ENCODE measurements around the gene CADM1. TPM values are rescaled to one million over a fixed set of nuclear protein-coding genes. Genes with fewer than 3 reads are reported as not detected.

Gene CADM1
- total RNA-seq, 1 donor from 2014 or later: 41.7 TPM

DNA sequence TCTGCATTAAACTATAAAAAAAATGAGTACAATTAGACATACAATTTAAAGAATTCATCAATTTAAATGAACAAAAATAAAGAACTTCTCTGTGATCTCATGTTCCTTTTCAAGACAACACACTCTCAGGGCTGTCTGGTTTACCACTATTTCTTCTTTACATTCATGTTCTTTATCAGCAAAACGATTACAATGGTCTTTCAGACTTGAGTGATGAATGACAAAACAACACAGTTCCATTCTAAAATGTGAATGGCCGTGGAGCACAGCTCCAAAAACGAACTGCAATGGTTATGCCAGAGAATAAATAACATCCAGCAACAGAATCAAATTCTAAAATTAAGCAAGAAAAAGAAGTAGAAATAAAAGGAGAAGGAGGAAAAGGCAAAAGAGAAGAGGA is 113.1 kb downstream of the CADM1 start:
- TF ChIP-seq, protein P1, sequence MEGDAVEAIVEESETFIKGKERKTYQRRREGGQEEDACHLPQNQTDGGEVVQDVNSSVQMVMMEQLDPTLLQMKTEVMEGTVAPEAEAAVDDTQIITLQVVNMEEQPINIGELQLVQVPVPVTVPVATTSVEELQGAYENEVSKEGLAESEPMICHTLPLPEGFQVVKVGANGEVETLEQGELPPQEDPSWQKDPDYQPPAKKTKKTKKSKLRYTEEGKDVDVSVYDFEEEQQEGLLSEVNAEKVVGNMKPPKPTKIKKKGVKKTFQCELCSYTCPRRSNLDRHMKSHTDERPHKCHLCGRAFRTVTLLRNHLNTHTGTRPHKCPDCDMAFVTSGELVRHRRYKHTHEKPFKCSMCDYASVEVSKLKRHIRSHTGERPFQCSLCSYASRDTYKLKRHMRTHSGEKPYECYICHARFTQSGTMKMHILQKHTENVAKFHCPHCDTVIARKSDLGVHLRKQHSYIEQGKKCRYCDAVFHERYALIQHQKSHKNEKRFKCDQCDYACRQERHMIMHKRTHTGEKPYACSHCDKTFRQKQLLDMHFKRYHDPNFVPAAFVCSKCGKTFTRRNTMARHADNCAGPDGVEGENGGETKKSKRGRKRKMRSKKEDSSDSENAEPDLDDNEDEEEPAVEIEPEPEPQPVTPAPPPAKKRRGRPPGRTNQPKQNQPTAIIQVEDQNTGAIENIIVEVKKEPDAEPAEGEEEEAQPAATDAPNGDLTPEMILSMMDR (IDR thresholded peaks at IDR 0.05; ENCODE audit: insufficient read depth, low read length, poor library complexity, severe bottlenecking): no peak
- H3K27me3 ChIP-seq (ENCODE audit: control insufficient read depth, insufficient read depth, low read length): no peaks in the 10 kb centered on the region

DNA sequence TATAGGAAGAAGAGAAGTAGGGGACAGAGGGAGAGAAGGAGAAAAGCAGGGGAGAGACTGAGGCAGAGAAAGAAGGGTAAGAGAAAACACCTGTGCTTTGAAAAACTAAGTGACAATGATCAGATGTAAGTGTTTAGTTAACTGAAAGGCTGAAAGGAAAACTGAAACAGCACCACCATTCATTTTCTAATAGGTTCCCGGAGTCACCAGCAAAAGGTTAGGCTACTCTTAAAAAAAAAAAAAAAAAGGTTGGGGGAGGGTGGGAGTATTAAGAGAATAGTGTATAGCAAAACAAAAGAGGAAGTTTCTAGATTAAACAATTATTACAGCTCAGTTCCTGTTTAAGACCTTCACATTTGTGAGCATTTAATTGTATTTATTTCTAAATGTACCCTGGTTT is 113.8 kb downstream of the CADM1 start:
- TF ChIP-seq, protein P1 (IDR thresholded peaks at IDR 0.05; ENCODE audit: insufficient read depth, low read length, poor library complexity, severe bottlenecking): no peak
- Histone ChIP-seq H3K4me3 (ENCODE audit: low read depth, low read length) (no peak overlapping the region), H3K36me3 (ENCODE audit: control insufficient read depth, insufficient read depth, low read length) (no peaks in the 10 kb centered on the region), H3K27me3 (ENCODE audit: control insufficient read depth, insufficient read depth, low read length) (no peaks in the 10 kb centered on the region)
- DNase-seq (ENCODE audit: low read depth): no peak

More for the DNA sequence above, 113.1 kb downstream of the CADM1 start:
- DNase-seq (ENCODE audit: low read depth): no peak
- Histone ChIP-seq H3K4me3 (ENCODE audit: low read depth, low read length) (no peak overlapping the region), H3K36me3 (ENCODE audit: control insufficient read depth, insufficient read depth, low read length) (no peaks in the 10 kb centered on the region)

DNA sequence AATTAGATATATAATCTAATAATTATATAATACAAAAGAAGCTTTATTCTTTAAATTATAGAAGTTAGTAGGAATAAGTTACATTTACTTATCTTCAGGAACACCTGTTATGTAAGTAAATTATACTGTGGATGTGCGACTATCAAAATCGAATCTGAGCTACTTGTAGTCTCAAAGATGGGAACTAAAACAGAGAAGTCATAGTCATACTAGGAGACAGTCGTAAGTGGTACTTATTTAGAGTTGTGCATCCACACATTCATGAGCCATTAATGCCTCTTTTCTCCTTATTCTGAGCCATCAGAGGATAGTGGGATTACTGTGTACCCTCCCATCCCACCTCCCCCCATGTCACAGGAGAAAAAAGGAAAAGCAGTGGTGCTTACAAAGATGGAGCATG is 114.4 kb downstream of the CADM1 start:
- TF ChIP-seq, protein P1 (IDR thresholded peaks at IDR 0.05; ENCODE audit: insufficient read depth, low read length, poor library complexity, severe bottlenecking): no peak
- Histone ChIP-seq H3K36me3 (ENCODE audit: control insufficient read depth, insufficient read depth, low read length) (no peaks in the 10 kb centered on the region), H3K27me3 (ENCODE audit: control insufficient read depth, insufficient read depth, low read length) (no peaks in the 10 kb centered on the region), H3K4me3 (ENCODE audit: low read depth, low read length) (no peak overlapping the region)
- DNase-seq (ENCODE audit: low read depth): no peak

DNA sequence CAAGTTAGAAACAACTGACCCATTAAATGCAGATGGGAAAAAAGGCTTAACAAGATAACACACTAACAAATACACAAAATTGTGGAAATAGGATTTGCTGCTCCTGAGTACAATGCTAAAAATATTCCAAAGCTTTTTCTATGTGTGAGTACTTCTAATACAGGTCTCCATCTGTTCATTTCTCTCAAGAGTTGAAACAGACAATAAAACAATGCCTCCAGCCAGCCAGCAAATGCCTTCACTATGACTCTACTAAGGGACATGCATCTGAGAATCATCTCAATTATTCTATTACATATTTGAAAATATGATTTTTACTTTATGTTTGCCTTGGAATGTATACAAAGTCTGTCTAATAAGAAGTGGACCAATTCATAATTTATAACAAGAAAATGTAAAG is 119.0 kb downstream of the CADM1 start:
- Histone ChIP-seq H3K27me3 (ENCODE audit: control insufficient read depth, insufficient read depth, low read length) (no peaks in the 10 kb centered on the region), H3K4me3 (ENCODE audit: low read depth, low read length) (no peak overlapping the region), H3K36me3 (ENCODE audit: control insufficient read depth, insufficient read depth, low read length) (no peaks in the 10 kb centered on the region)
- DNase-seq (ENCODE audit: low read depth): no peak
- TF ChIP-seq, protein P1 (IDR thresholded peaks at IDR 0.05; ENCODE audit: insufficient read depth, low read length, poor library complexity, severe bottlenecking): no peak

DNA sequence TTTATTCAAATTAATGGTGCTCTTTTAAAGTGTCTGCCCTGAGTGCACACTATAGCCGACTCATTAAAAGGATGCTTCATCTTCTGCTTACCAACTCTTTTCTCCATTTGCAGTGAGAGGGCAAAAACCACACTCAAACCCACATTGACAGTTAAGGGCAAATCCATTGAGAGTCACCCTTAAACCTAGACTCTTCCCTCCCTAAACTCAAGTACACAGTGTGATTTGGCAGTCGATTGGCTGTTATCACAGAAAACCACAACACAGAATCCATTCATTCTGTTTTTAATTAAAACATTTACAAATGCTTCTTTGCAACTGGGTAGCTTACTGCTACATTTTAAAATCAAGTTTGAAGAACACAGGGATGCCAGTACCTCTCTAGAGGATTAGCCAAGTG is 120.0 kb downstream of the CADM1 start:
- no peak overlapping the region for H3K4me3 ChIP-seq (ENCODE audit: low read depth, low read length)
- no peaks in the 10 kb centered on the region for H3K36me3 ChIP-seq (ENCODE audit: control insufficient read depth, insufficient read depth, low read length)
- H3K27me3 ChIP-seq (ENCODE audit: control insufficient read depth, insufficient read depth, low read length): no peaks in the 10 kb centered on the region
- no peak for DNase-seq (ENCODE audit: low read depth)
- TF ChIP-seq, protein P1 (IDR thresholded peaks at IDR 0.05; ENCODE audit: insufficient read depth, low read length, poor library complexity, severe bottlenecking): no peak

DNA sequence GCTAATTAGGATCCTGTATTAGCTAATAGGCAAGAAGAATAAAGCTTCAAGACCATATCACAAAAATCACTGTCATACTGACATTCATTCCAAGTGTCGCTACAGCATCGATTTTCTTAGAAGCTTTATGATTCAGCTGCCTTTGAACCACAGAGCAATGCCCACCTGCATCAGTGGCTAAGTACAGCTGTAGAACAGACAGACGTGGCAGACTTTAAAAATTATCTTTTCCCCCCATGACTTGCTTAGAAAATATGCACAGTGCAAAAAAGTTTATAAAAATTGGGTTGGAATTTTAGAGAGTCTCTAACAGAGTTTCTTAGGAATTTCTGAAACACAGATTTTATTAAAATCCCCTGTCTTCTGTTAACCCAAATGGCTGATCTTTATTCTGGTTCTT is 120.8 kb downstream of the CADM1 start:
- TF ChIP-seq, protein P1 (IDR thresholded peaks at IDR 0.05; ENCODE audit: insufficient read depth, low read length, poor library complexity, severe bottlenecking): no peak
- no peak for DNase-seq (ENCODE audit: low read depth)
- Histone ChIP-seq H3K27me3 (ENCODE audit: control insufficient read depth, insufficient read depth, low read length) (no peaks in the 10 kb centered on the region), H3K4me3 (ENCODE audit: low read depth, low read length) (no peak overlapping the region), H3K36me3 (ENCODE audit: control insufficient read depth, insufficient read depth, low read length) (no peaks in the 10 kb centered on the region)
